Measurements from ENCODE around the gene STK4. TPM values are rescaled to one million over a fixed set of nuclear protein-coding genes. Genes with fewer than 3 reads are reported as not detected.

The STK4 gene
- total and polyA plus RNA-seq, 2 of the 8 experiments (the other 6 are each of a cell fraction or from before 2014, with no cell fraction given) = 12.0 to 34.3 TPM

GRCh38 chr20:44958276-44958675 lies 8.0 kb upstream of the STK4 start (continued):
- TF ChIP-seq, protein P1, sequence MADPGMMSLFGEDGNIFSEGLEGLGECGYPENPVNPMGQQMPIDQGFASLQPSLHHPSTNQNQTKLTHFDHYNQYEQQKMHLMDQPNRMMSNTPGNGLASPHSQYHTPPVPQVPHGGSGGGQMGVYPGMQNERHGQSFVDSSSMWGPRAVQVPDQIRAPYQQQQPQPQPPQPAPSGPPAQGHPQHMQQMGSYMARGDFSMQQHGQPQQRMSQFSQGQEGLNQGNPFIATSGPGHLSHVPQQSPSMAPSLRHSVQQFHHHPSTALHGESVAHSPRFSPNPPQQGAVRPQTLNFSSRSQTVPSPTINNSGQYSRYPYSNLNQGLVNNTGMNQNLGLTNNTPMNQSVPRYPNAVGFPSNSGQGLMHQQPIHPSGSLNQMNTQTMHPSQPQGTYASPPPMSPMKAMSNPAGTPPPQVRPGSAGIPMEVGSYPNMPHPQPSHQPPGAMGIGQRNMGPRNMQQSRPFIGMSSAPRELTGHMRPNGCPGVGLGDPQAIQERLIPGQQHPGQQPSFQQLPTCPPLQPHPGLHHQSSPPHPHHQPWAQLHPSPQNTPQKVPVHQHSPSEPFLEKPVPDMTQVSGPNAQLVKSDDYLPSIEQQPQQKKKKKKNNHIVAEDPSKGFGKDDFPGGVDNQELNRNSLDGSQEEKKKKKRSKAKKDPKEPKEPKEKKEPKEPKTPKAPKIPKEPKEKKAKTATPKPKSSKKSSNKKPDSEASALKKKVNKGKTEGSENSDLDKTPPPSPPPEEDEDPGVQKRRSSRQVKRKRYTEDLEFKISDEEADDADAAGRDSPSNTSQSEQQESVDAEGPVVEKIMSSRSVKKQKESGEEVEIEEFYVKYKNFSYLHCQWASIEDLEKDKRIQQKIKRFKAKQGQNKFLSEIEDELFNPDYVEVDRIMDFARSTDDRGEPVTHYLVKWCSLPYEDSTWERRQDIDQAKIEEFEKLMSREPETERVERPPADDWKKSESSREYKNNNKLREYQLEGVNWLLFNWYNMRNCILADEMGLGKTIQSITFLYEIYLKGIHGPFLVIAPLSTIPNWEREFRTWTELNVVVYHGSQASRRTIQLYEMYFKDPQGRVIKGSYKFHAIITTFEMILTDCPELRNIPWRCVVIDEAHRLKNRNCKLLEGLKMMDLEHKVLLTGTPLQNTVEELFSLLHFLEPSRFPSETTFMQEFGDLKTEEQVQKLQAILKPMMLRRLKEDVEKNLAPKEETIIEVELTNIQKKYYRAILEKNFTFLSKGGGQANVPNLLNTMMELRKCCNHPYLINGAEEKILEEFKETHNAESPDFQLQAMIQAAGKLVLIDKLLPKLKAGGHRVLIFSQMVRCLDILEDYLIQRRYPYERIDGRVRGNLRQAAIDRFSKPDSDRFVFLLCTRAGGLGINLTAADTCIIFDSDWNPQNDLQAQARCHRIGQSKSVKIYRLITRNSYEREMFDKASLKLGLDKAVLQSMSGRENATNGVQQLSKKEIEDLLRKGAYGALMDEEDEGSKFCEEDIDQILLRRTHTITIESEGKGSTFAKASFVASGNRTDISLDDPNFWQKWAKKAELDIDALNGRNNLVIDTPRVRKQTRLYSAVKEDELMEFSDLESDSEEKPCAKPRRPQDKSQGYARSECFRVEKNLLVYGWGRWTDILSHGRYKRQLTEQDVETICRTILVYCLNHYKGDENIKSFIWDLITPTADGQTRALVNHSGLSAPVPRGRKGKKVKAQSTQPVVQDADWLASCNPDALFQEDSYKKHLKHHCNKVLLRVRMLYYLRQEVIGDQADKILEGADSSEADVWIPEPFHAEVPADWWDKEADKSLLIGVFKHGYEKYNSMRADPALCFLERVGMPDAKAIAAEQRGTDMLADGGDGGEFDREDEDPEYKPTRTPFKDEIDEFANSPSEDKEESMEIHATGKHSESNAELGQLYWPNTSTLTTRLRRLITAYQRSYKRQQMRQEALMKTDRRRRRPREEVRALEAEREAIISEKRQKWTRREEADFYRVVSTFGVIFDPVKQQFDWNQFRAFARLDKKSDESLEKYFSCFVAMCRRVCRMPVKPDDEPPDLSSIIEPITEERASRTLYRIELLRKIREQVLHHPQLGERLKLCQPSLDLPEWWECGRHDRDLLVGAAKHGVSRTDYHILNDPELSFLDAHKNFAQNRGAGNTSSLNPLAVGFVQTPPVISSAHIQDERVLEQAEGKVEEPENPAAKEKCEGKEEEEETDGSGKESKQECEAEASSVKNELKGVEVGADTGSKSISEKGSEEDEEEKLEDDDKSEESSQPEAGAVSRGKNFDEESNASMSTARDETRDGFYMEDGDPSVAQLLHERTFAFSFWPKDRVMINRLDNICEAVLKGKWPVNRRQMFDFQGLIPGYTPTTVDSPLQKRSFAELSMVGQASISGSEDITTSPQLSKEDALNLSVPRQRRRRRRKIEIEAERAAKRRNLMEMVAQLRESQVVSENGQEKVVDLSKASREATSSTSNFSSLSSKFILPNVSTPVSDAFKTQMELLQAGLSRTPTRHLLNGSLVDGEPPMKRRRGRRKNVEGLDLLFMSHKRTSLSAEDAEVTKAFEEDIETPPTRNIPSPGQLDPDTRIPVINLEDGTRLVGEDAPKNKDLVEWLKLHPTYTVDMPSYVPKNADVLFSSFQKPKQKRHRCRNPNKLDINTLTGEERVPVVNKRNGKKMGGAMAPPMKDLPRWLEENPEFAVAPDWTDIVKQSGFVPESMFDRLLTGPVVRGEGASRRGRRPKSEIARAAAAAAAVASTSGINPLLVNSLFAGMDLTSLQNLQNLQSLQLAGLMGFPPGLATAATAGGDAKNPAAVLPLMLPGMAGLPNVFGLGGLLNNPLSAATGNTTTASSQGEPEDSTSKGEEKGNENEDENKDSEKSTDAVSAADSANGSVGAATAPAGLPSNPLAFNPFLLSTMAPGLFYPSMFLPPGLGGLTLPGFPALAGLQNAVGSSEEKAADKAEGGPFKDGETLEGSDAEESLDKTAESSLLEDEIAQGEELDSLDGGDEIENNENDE (IDR thresholded peaks at IDR 0.05; ENCODE audit: insufficient replicate concordance, low read length) = no peak
- TF ChIP-seq SP2 (IDR thresholded peaks at IDR 0.05; ENCODE audit: low read length) = no peak
- TF ChIP-seq SAP30 (IDR thresholded peaks at IDR 0.05; ENCODE audit: insufficient read depth, insufficient replicate concordance, low read length) = no peak
- no peak for TF ChIP-seq TEAD4 (IDR thresholded peaks at IDR 0.05; ENCODE audit: low read depth, low read length)
- TF ChIP-seq SP4 (IDR thresholded peaks at IDR 0.05; ENCODE audit: low read length) = no peak
- TF ChIP-seq SP1 (IDR thresholded peaks at IDR 0.05; ENCODE audit: low read depth, low read length) = no peak
- TF ChIP-seq POLR2A (IDR thresholded peaks at IDR 0.05; ENCODE audit: control extremely low read depth in 1 of 2, low read depth in 2 of 2, low read length in 2 of 2) = no peak
- TF ChIP-seq, protein P2, sequence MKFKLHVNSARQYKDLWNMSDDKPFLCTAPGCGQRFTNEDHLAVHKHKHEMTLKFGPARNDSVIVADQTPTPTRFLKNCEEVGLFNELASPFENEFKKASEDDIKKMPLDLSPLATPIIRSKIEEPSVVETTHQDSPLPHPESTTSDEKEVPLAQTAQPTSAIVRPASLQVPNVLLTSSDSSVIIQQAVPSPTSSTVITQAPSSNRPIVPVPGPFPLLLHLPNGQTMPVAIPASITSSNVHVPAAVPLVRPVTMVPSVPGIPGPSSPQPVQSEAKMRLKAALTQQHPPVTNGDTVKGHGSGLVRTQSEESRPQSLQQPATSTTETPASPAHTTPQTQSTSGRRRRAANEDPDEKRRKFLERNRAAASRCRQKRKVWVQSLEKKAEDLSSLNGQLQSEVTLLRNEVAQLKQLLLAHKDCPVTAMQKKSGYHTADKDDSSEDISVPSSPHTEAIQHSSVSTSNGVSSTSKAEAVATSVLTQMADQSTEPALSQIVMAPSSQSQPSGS (IDR thresholded peaks at IDR 0.05; ENCODE audit: low read length) = no peak
- no peak for TF ChIP-seq CBX8 (IDR thresholded peaks at IDR 0.05; ENCODE audit: borderline replicate concordance, low read depth, low read length)
- no peak for TF ChIP-seq GABPA (IDR thresholded peaks at IDR 0.05; ENCODE audit: borderline replicate concordance, insufficient read depth, low read length)
- TF ChIP-seq SIRT6 (IDR thresholded peaks at IDR 0.05; ENCODE audit: low read length) = no peak
- no peak for TF ChIP-seq TBP (IDR thresholded peaks at IDR 0.05; ENCODE audit: low read depth, low read length)

All from H1 (cell line).